Measurements from ENCODE around the gene IFT20.

GRCh38 chr17:28326114-28326513, 9.2 kb downstream of the IFT20 start:
- TF ChIP-seq GATA2 (IDR thresholded peaks at IDR 0.05; ENCODE audit: low read depth, low read length) (no peak), GATA3 (IDR thresholded peaks at IDR 0.05; ENCODE audit: low read depth, low read length) (no peak)

All from SH-SY5Y (cell line).